Transverse colon (tissue), 3 donors: Measurements from ENCODE around the gene CDK9.

Experiments used
- CTCF ChIP-seq, 5 experiments: fragments of 200-600 bp in 3 of 5; fragments of 450-650 bp in 2 of 5; sonication (generic) in 3 of 5; IDR thresholded peaks; 1 replicate in 2 of 5; 2 replicates in 3 of 5; pipeline ENCODE4 v1.5.1; 2016 to 2017; ENCODE audit warnings: antibody characterized with exemption in 5 of 5, inconsistent platforms in 3 of 5, mild to moderate bottlenecking in 2 of 5, moderate library complexity in 1 of 5
- POLR2A ChIP-seq: fragments of 450-650 bp; IDR thresholded peaks from one replicate; pipeline ENCODE4 v1.6.1; 2016; ENCODE audit warnings: antibody characterized with exemption, mild to moderate bottlenecking, moderate library complexity

GRCh38 chr9:127746959-127747569, 38.8 kb upstream of the CDK9 start:
- TF ChIP-seq CTCF (IDR thresholded peaks at IDR 0.05): no peak
- TF ChIP-seq POLR2A: no peak
